Measurements from ENCODE around the gene GDF7.

DNA sequence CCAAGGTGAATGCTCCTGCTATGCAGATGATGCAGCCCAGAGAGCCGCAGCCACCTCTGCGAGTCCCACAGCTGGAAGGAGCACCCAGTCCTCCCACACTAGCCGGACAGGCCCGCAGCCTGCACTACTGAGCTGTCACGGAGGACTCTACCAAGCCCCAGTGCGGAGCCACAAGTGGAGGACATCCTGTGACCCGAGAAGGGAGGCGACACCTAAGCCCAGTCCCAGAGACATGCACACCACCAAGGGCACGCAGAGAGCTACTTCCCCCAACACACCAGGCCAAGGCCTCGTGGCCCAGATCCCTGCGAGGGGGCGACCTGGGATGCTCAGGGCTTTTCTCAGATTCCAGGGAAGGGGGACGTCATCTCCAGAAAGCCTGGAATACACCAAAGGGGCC lies 28.9 kb upstream of the GDF7 start:
- no peak for TF ChIP-seq CTCF (conservative IDR thresholded peaks at IDR 0.05 in 1 of 2, IDR thresholded peaks at IDR 0.05 in 1 of 2; ENCODE audit: extremely low read depth in 1 of 2, insufficient read depth in 1 of 2, low read depth in 1 of 2, low read length in 2 of 2)
- TF ChIP-seq EZH2 (IDR thresholded peaks at IDR 0.05; ENCODE audit: borderline replicate concordance, low read length) = no peak
